ENCODE measurements around the gene ITGB8. TPM values are rescaled to one million over a fixed set of nuclear protein-coding genes. Genes with fewer than 3 reads are reported as not detected.

Gene ITGB8
- total RNA-seq, 1 donor from 2014 or later = 62.6 TPM

GRCh38 chr7:20328027-20328426, 2.7 kb upstream of the ITGB8 start:
- Histone ChIP-seq H3K4me3 (no peak overlapping the region), H3K27me3 (no peaks in the 10 kb centered on the region), H3K36me3 (no peaks in the 10 kb centered on the region), H3K9me3 (no peaks in the 10 kb centered on the region), H3K4me1 (peaks cover 8% of the 10 kb centered on the region), H3K27ac (no peak overlapping the region)
- intact Hi-C loops (cut with DNase I) = no loop called here
- TF ChIP-seq CTCF (IDR thresholded peaks at IDR 0.05) (no peak), POLR2AphosphoS5 (IDR thresholded peaks at IDR 0.05; ENCODE audit: insufficient read depth in 1 of 2, low read depth in 1 of 2) (no peak), POLR2A (IDR thresholded peaks at IDR 0.05) (no peak)
- no peak for DNase-seq (ENCODE audit: extremely low spot score in 2 of 2)

- DNase-seq (ENCODE audit: extremely low spot score in 2 of 2) = no peak
- Histone ChIP-seq H3K4me1 (peaks cover 8% of the 10 kb centered on the region), H3K27ac (peak overlapping the region; percentile 95), H3K27me3 (no peaks in the 10 kb centered on the region), H3K4me3 (no peak overlapping the region), H3K36me3 (no peaks in the 10 kb centered on the region), H3K9me3 (no peaks in the 10 kb centered on the region)
- TF ChIP-seq CTCF (IDR thresholded peaks at IDR 0.05) (no peak), POLR2AphosphoS5 (IDR thresholded peaks at IDR 0.05; ENCODE audit: insufficient read depth in 1 of 2, low read depth in 1 of 2) (no peak), POLR2A (IDR thresholded peaks at IDR 0.05) (no peak)
- intact Hi-C loops (cut with DNase I) = no loop called here
Measured at GRCh38 chr7:20328692-20329091, 2.0 kb upstream of the ITGB8 start.

- Histone ChIP-seq H3K27ac (peak overlapping the region; percentile 95), H3K27me3 (no peaks in the 10 kb centered on the region), H3K4me1 (peaks cover 8% of the 10 kb centered on the region), H3K4me3 (peak overlapping the region; percentile 70 to 74), H3K36me3 (no peaks in the 10 kb centered on the region), H3K9me3 (no peaks in the 10 kb centered on the region)
- intact Hi-C loops (cut with DNase I) = no loop called here
- TF ChIP-seq POLR2AphosphoS5 (IDR thresholded peaks at IDR 0.05; ENCODE audit: insufficient read depth in 1 of 2, low read depth in 1 of 2) (no peak), POLR2A (IDR thresholded peaks at IDR 0.05) (no peak), CTCF (IDR thresholded peaks at IDR 0.05) (no peak)
- DNase-seq (ENCODE audit: extremely low spot score in 2 of 2) = no peak
Measured at GRCh38 chr7:20329389-20330238, 1.1 kb upstream of the ITGB8 start.

GRCh38 chr7:20330928-20331909, 519 bp downstream of the ITGB8 start:
- Histone ChIP-seq H3K36me3 (no peaks in the 10 kb centered on the region), H3K4me3 (peak overlapping the region; percentile 70 to 74), H3K27me3 (no peaks in the 10 kb centered on the region), H3K4me1 (peaks cover 20% of the 10 kb centered on the region), H3K9me3 (no peaks in the 10 kb centered on the region), H3K27ac (peak overlapping the region; percentile 95)
- TF ChIP-seq POLR2AphosphoS5 (IDR thresholded peaks at IDR 0.05; ENCODE audit: insufficient read depth in 1 of 2, low read depth in 1 of 2) (peak in 1 of 2 donors; percentile 52), CTCF (IDR thresholded peaks at IDR 0.05) (no peak)
- no peak for DNase-seq (ENCODE audit: extremely low spot score in 2 of 2)
- intact Hi-C loops (cut with DNase I) = no loop called here

Measured in vagina (tissue), 2 donors.